ENCODE results near the gene MRPL45. TPM values are rescaled to one million over a fixed set of nuclear protein-coding genes. Genes with fewer than 3 reads are reported as not detected.

Gene MRPL45
- total and polyA plus RNA-seq, 2 donors (not counting 3 experiments of a cell fraction or from before 2014, with no cell fraction given) = 41.2 to 45.5 TPM

GRCh38 chr17:38333635-38334295, 36.8 kb downstream of the MRPL45 start:
- intact Hi-C loops (cut with micrococcal nuclease) = no loop called here
- CTCF ChIA-PET = interaction anchor here (0.6 to 6.6 kb wide), 18 partner anchors 8 to 224 kb away, joined by 3 to 63 read pairs (median 5); no protein-coding TSS in a partner anchor
- H3K27ac ChIP-seq (ENCODE audit: insufficient read depth, low read depth, low read length) = no peak overlapping the region
- no peaks in the 10 kb centered on the region for H3K9me3 ChIP-seq (replicated peaks; ENCODE audit: control insufficient read depth, insufficient read depth, low read length)
- no peaks in the 10 kb centered on the region for H3K79me2 ChIP-seq (ENCODE audit: control insufficient read depth, insufficient read depth, low read length)
- H3K27me3 ChIP-seq (ENCODE audit: control insufficient read depth in 2 of 2, insufficient read depth in 2 of 2, low read length in 2 of 2) = no peaks in the 10 kb centered on the region
- no peaks in the 10 kb centered on the region for H3K4me1 ChIP-seq (ENCODE audit: control insufficient read depth, extremely low read depth, insufficient read depth, low read length)
- FAIRE-seq (no peak), DNase-seq (ENCODE audit: low read depth, low spot score) (peak; percentile 33)
- BruUV-seq (replicated peaks) = no TSS peak
- no peak overlapping the region for H2AFZ ChIP-seq (ENCODE audit: low read depth, low read length)
- H3K36me3 ChIP-seq (ENCODE audit: control insufficient read depth in 2 of 2, extremely low read depth in 1 of 2, insufficient read depth in 2 of 2, low read length in 2 of 2) = no peaks in the 10 kb centered on the region
- H3K9ac ChIP-seq (replicated peaks; ENCODE audit: extremely low read depth, insufficient read depth, low read length) = no peak overlapping the region
- TF ChIP-seq CTCF (IDR thresholded peaks at IDR 0.05; ENCODE audit: extremely low read depth in 1 of 2, insufficient read depth in 1 of 2, low read depth in 1 of 2, low read length in 2 of 2) = peak; percentile 73 to 75
- no peak for TF ChIP-seq JUN (IDR thresholded peaks at IDR 0.05; ENCODE audit: borderline replicate concordance, insufficient read depth, insufficient read length, low read depth)
- no peak for TF ChIP-seq FOS (IDR thresholded peaks at IDR 0.05; ENCODE audit: borderline replicate concordance, insufficient read depth, low read length)
- TF ChIP-seq GATA2 (IDR thresholded peaks at IDR 0.05; ENCODE audit: insufficient read depth, insufficient read length, low read depth, low read length) = no peak
- TF ChIP-seq POLR2A (IDR thresholded peaks at IDR 0.05; ENCODE audit: low read depth, low read length) = no peak
- no peak for TF ChIP-seq EZH2 (IDR thresholded peaks at IDR 0.05; ENCODE audit: borderline replicate concordance, low read depth, low read length, severe bottlenecking)
- no peaks in the 10 kb centered on the region for H3K9me1 ChIP-seq (replicated peaks; ENCODE audit: control insufficient read depth, extremely low read depth, insufficient read depth, low read length)
- dilution Hi-C loops (cut with MboI; ENCODE audit: extremely low pct_ligation_motif_present, low sequenced_read_pairs) = no loop called here
- H3K4me3 ChIP-seq (replicated peaks in 1 of 3; ENCODE audit: insufficient read depth in 1 of 3, low read depth in 1 of 3, low read length in 3 of 3) = no peak overlapping the region
- no peaks in the 10 kb centered on the region for H4K20me1 ChIP-seq (replicated peaks; ENCODE audit: control insufficient read depth, extremely low read depth, insufficient read depth, low read length)
- POLR2A ChIA-PET = no interaction called here
- H3K4me2 ChIP-seq (ENCODE audit: insufficient read depth, low read length) = no peak overlapping the region

Measured in endothelial cell of umbilical vein (primary cell).